Panc1 (cell line): ENCODE results near the gene DEPDC4. TPM values are rescaled to one million over a fixed set of nuclear protein-coding genes. Genes with fewer than 3 reads are reported as not detected.

ENCODE experiments used
- ATAC-seq: fragments of 200-7000 bp; cut with Tn5 transposase; 2 replicates; pipeline ENCODE4 v1.9.1; 2020; ENCODE audit warnings: mild to moderate bottlenecking, moderate library complexity
- BruUV-seq: library from RNA; stranded (reverse); fragments of 400-500 nt; replicated peaks from 2 replicates; lab custom pipeline; 2021; lab: Mats Ljungman, UMichigan
- CTCF ChIA-PET: fragments of 300-600 bp; sonication (Branson Sonifier 250); formaldehyde crosslinking; loops from one replicate; lab custom pipeline; 2022; ENCODE audit warnings: antibody characterized with exemption; lab: Charles Lee
- POLR2A ChIA-PET: fragments of 300-600 bp; sonication (Branson Sonifier 250); formaldehyde crosslinking; loops from one replicate; lab custom pipeline; 2022; ENCODE audit warnings: antibody characterized with exemption; lab: Charles Lee
- DNase-seq: peaks from one replicate; pipeline ENCODE4 v3.0.0-alpha.2; 2010; ENCODE audit warnings: low read depth, low spot score
- H3K27ac ChIP-seq: 2 replicates; pipeline ENCODE4 v1.5.1; 2011; ENCODE audit warnings: mild to moderate bottlenecking, low read length, inconsistent platforms
- H3K27me3 ChIP-seq: fragments of 200-500 bp; sonication (Bioruptor generic); 2 replicates; pipeline ENCODE4 v1.6.0; 2014; ENCODE audit warnings: low read length, inconsistent platforms; ENCODE audit not compliant: control insufficient read depth, insufficient read depth
- H3K36me3 ChIP-seq: fragments of 200-500 bp; sonication (Bioruptor generic); 2 replicates; pipeline ENCODE4 v1.5.1; 2014; ENCODE audit warnings: inconsistent platforms, mild to moderate bottlenecking, low read length, moderate library complexity; ENCODE audit not compliant: control insufficient read depth, insufficient read depth
- H3K4me1 ChIP-seq: 2 replicates; pipeline ENCODE4 v1.5.1; 2011; ENCODE audit warnings: inconsistent platforms, mild to moderate bottlenecking, low read length, moderate library complexity; ENCODE audit not compliant: control insufficient read depth, insufficient read depth
- H3K4me3 ChIP-seq, 2 experiments: 2 replicates each; pipeline ENCODE4 v1.5.1; 2011 to 2012; ENCODE audit warnings: low read depth in 2 of 2, low read length in 2 of 2, mild to moderate bottlenecking in 2 of 2, inconsistent platforms in 1 of 2, moderate library complexity in 1 of 2
- H3K9me3 ChIP-seq: fragments of 200-500 bp; sonication (Bioruptor generic); 2 replicates; pipeline ENCODE4 v1.5.1; 2014; ENCODE audit warnings: low read depth, mild to moderate bottlenecking, inconsistent platforms, low read length, moderate library complexity; ENCODE audit not compliant: control insufficient read depth, insufficient read depth
- POLR2AphosphoS5 ChIP-seq: IDR thresholded peaks from 2 replicates; pipeline ENCODE4 v1.6.1; 2012; ENCODE audit warnings: mild to moderate bottlenecking, low read depth, low read length, moderate library complexity
- SIN3A ChIP-seq: IDR thresholded peaks from 2 replicates; pipeline ENCODE4 v1.6.1; 2012; ENCODE audit warnings: low read depth, mild to moderate bottlenecking, low read length, moderate library complexity, borderline replicate concordance; ENCODE audit not compliant: insufficient read depth
- TCF7L2 ChIP-seq: IDR thresholded peaks from 2 replicates; pipeline ENCODE4 v1.6.1; 2011; ENCODE audit warnings: mild to moderate bottlenecking, low read depth, low read length, inconsistent platforms
- in situ Hi-C: cut with HindIII; loops from 2 replicates; pipeline ENCODE4 v1.10.0; 2016; ENCODE audit warnings: low sequenced_read_pairs, low pct_unique_long_range_greater_than_20kb
- intact Hi-C: fragments of 100-400 bp; cut with micrococcal nuclease; formaldehyde crosslinking; loops from one replicate; pipeline ENCODE4 v1.10.0; 2022; ENCODE audit not compliant: unreplicated experiment
- total RNA-seq: library from RNA; stranded (reverse); gene quantifications from one replicate; pipeline ENCODE4 v1.2.1, GENCODE V29; 2021; ENCODE audit not compliant: unreplicated experiment
- TF ChIP-seq, protein P1 (sequence below): fragments of 450-650 bp; IDR thresholded peaks from 2 replicates; pipeline ENCODE4 v1.5.1; 2017; ENCODE audit warnings: mild to moderate bottlenecking
- TF ChIP-seq, protein P2 (sequence below), 2 experiments: IDR thresholded peaks; 2 replicates each; pipeline ENCODE4 v1.6.1; 2011 to 2012; ENCODE audit warnings: low read depth in 2 of 2, control low read depth in 1 of 2, low read length in 1 of 2, mild to moderate bottlenecking in 1 of 2, moderate library complexity in 1 of 2; ENCODE audit not compliant: insufficient read depth in 1 of 2

The DEPDC4 gene
- total RNA-seq, 1 experiment from 2014 or later, result 2.6 TPM

DNA sequence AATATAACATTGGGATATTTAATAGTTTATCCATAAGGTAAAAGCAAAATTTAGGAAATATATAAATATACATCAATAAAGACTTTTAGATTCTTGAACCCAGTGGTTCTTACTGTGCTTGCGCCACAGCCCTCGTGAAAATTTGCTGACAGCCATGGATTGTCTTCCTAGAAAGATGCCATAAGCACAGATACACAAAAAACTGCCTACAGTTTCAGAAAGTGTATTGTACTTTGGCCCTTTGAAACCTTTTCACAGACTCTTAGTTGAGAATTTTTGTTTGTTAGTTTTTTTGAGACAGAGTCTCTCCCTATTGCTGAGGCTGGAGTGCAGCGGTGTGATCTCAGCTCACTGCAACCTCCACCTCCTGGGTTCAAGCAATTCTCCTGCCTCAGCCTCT, 28.1 kb downstream of the DEPDC4 start:
- TF ChIP-seq SIN3A (no peak), TCF7L2 (no peak), POLR2AphosphoS5 (no peak)
- TF ChIP-seq, protein P1, sequence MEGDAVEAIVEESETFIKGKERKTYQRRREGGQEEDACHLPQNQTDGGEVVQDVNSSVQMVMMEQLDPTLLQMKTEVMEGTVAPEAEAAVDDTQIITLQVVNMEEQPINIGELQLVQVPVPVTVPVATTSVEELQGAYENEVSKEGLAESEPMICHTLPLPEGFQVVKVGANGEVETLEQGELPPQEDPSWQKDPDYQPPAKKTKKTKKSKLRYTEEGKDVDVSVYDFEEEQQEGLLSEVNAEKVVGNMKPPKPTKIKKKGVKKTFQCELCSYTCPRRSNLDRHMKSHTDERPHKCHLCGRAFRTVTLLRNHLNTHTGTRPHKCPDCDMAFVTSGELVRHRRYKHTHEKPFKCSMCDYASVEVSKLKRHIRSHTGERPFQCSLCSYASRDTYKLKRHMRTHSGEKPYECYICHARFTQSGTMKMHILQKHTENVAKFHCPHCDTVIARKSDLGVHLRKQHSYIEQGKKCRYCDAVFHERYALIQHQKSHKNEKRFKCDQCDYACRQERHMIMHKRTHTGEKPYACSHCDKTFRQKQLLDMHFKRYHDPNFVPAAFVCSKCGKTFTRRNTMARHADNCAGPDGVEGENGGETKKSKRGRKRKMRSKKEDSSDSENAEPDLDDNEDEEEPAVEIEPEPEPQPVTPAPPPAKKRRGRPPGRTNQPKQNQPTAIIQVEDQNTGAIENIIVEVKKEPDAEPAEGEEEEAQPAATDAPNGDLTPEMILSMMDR, result no peak
- TF ChIP-seq, protein P2, sequence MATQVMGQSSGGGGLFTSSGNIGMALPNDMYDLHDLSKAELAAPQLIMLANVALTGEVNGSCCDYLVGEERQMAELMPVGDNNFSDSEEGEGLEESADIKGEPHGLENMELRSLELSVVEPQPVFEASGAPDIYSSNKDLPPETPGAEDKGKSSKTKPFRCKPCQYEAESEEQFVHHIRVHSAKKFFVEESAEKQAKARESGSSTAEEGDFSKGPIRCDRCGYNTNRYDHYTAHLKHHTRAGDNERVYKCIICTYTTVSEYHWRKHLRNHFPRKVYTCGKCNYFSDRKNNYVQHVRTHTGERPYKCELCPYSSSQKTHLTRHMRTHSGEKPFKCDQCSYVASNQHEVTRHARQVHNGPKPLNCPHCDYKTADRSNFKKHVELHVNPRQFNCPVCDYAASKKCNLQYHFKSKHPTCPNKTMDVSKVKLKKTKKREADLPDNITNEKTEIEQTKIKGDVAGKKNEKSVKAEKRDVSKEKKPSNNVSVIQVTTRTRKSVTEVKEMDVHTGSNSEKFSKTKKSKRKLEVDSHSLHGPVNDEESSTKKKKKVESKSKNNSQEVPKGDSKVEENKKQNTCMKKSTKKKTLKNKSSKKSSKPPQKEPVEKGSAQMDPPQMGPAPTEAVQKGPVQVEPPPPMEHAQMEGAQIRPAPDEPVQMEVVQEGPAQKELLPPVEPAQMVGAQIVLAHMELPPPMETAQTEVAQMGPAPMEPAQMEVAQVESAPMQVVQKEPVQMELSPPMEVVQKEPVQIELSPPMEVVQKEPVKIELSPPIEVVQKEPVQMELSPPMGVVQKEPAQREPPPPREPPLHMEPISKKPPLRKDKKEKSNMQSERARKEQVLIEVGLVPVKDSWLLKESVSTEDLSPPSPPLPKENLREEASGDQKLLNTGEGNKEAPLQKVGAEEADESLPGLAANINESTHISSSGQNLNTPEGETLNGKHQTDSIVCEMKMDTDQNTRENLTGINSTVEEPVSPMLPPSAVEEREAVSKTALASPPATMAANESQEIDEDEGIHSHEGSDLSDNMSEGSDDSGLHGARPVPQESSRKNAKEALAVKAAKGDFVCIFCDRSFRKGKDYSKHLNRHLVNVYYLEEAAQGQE (IDR thresholded peaks at IDR 0.05; ENCODE audit: insufficient read depth in 1 of 2, low read depth in 2 of 2, low read length in 1 of 2), result no peak
- BruUV-seq, result no TSS peak
- Histone ChIP-seq H3K36me3 (no peaks in the 10 kb centered on the region), H3K4me1 (peaks cover 9% of the 10 kb centered on the region), H3K27ac (no peak overlapping the region), H3K4me3 (no peak overlapping the region), H3K9me3 (no peaks in the 10 kb centered on the region), H3K27me3 (no peaks in the 10 kb centered on the region)
- ATAC-seq, result no peak
- in situ Hi-C loops, result no loop called here
- ChIA-PET CTCF (no interaction called here), POLR2A (no interaction called here)
- no peak for DNase-seq
- intact Hi-C loops, result loop anchor here (10.0 kb wide), 1 partner anchor 106 kb away; no protein-coding TSS in a partner anchor

DNA sequence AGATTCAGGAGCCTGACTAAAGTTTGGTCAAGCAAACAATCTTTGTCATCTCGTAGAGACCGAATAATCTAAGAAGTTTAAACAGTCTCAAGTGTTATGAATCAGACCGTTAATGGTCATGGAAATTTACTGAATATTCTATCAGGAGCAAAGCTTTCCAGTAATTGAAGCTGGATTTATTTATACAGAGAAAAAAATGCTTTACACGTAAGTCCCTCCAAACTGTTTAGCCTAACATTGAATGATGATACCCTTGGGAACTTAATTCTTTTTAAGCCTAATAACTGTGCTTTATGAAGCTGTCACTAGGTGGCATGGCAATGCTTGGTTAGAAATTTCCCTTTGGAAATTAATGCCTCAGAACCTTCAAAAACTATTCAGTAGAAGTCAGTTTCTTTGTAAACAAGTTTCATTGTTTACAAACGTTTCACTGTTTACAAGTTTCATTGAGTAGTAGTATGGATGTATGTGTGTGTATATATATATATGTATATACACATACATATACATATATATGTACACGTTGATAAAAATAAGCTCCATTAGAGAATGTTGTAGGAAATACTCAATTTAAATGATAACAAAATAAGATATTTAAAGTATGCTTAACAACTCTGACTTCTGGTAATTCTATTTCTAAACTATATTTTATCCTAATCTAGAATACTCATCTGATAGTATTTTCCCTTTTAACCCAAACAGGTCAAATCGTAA, 32.1 kb downstream of the DEPDC4 start:
- no peaks in the 10 kb centered on the region for H3K9me3 ChIP-seq
- DNase-seq (peak; percentile 17), ATAC-seq (peak; percentile 83)
- ChIA-PET POLR2A (interaction anchor here (0.5 kb wide), 1 partner anchor 27 kb away, joined by 3 read pairs; no protein-coding TSS in a partner anchor), CTCF (interaction anchor here (0.5 to 0.7 kb wide), 4 partner anchors 26 to 170 kb away, joined by 3 to 5 read pairs (median 3); no protein-coding TSS in a partner anchor)
- no peaks in the 10 kb centered on the region for H3K27me3 ChIP-seq
- in situ Hi-C loops (no loop called here), intact Hi-C loops (loop anchor here (5.0 to 10.0 kb wide), 2 partner anchors 110 to 318 kb away; no protein-coding TSS in a partner anchor)
- H3K4me3 ChIP-seq, result no peak overlapping the region
- no TSS peak for BruUV-seq
- no peaks in the 10 kb centered on the region for H3K36me3 ChIP-seq
- peaks cover 9% of the 10 kb centered on the region for H3K4me1 ChIP-seq
- H3K27ac ChIP-seq, result no peak overlapping the region
- TF ChIP-seq SIN3A (no peak), TCF7L2 (no peak), POLR2AphosphoS5 (no peak)
- TF ChIP-seq, protein P2 (IDR thresholded peaks at IDR 0.05; ENCODE audit: insufficient read depth in 1 of 2, low read depth in 2 of 2, low read length in 1 of 2), result no peak
- TF ChIP-seq, protein P1, result peak; percentile 78; the same call in 1 of the 2 replicates
